ENCODE data around the gene CBX7.

The CBX7 gene

DNA sequence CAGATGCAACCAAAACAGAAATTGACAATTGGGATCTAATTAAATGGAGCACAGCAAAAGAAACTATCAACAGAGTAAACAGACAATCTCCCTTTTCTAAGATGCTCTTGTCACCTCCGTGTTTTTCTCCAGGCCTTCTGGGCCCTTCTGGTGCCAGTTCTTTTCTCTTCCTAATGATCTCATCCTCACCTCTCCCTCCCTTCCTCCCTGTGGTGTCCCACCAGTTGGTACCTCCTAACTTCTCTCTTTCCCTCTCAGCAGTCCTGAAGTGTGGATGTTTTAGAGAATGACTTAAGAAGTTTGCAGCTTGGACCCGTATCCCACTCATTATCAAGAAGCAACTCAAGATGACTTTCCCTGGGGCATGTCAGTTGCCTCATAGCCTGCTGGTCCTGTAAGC, 49.0 kb downstream of the CBX7 start:
- TF ChIP-seq GATA2 (IDR thresholded peaks at IDR 0.05; ENCODE audit: low read depth, low read length) (no peak), GATA3 (IDR thresholded peaks at IDR 0.05; ENCODE audit: low read depth, low read length) (no peak)

DNA sequence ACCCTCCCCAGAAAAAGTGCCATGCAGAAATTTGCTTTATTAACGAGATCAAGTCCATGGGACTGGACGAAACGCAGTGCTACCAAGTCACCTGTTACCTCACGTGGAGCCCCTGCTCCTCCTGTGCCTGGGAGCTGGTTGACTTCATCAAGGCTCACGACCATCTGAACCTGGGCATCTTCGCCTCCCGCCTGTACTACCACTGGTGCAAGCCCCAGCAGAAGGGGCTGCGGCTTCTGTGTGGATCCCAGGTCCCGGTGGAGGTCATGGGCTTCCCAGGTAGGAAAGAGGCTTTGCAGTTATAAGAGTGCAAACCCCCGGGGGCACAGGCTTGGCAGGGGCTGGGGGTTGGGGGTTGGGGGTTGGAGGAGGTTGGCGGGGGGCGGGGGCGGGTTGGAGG, 51.3 kb downstream of the CBX7 start:
- TF ChIP-seq GATA3 (IDR thresholded peaks at IDR 0.05; ENCODE audit: low read depth, low read length) (no peak), GATA2 (IDR thresholded peaks at IDR 0.05; ENCODE audit: low read depth, low read length) (no peak)

DNA sequence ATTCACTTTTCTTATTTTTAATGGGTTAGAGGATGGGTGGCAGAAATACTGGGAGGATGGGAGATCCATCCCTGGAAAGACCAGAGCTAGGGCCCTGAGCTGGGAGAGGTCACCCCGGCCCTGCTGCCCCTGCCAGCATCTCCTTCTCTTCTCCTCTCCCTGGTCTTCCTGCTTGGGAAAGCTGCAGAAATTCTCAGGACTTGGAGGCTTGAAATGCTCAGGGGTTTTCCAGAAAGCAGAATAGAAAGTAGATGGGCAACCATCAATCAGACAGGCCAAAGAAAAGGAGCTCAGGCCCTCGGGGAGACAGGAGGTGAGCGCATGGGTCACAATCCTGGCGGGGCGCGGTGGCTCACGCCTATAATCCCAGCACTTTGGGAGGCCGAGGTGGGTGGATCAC, 53.9 kb downstream of the CBX7 start:
- TF ChIP-seq GATA3 (IDR thresholded peaks at IDR 0.05; ENCODE audit: low read depth, low read length) (no peak), GATA2 (IDR thresholded peaks at IDR 0.05; ENCODE audit: low read depth, low read length) (no peak)

DNA sequence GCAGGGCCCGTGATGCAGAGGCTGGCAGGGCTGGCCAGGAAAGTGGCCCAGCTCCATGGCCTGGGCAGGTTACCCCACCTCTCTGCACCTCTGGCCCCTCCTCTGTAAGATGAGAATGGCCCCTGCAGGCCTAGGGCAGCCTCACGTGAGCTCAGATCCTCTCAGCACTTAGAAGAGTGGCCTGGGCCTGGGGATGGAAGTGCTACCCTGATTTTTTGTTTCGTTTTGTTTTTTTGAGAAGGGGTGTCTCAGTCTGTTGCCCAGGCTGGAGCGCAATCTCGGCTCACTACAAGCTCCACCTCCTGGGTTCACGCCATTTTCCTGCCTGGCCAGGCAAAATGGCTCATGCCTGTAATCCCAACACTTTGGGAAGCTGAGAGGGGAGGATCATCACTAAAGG, 54.5 kb downstream of the CBX7 start:
- TF ChIP-seq GATA3 (IDR thresholded peaks at IDR 0.05; ENCODE audit: low read depth, low read length) (no peak), GATA2 (IDR thresholded peaks at IDR 0.05; ENCODE audit: low read depth, low read length) (no peak)

DNA sequence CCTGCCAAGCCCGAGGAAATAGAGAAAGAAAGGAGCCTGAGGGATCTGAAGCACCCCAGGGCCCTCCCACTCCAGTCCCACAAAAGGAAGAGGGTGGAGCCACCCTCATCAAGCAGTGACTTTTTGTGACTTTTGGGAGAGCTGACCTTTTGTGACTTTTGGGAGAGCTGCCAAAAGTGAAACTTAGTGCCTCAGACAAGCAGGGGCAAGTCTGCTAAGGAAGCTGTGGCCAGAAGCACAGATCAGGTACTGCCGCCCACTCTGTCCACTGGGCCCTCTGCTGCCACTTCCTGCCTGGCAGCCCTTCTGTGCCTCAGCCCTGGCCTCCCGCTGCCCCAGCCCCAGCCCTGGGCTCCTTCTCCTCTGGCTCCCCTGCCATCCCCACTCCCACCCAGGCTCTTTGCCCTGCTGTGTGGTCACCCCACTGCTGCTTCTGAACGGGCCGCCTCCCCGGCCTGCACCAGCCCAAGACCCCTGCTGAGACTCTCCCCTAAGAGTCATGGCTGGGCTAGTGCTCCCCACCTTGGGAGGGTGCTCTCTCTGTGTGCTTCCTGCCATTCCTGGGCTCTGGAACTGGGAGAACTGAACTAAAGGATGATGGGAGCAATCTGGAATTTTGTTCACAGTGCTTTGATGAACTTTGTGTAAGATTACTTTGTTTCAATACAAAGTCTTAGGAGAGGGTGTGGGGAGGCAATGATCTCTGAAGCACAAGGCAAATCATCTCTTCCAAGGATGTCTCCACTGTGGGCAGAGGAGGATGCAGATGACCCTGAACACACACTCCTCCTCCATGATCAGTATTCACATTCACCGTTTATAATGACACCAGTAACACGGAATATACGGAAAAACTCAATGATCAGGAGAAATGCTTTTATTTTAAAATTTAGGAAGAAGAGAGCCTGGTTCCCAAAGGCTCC, 55.1 kb downstream of the CBX7 start, which contains the start of gene APOBEC3H:
Gene APOBEC3H, plus strand, starts transcription at position 147 of the 923 bp plus-strand sequence. CDS start 3,035 bp downstream, outside the sequence.
- TF ChIP-seq GATA3 (IDR thresholded peaks at IDR 0.05; ENCODE audit: low read depth, low read length) (no peak), GATA2 (IDR thresholded peaks at IDR 0.05; ENCODE audit: low read depth, low read length) (no peak)

DNA sequence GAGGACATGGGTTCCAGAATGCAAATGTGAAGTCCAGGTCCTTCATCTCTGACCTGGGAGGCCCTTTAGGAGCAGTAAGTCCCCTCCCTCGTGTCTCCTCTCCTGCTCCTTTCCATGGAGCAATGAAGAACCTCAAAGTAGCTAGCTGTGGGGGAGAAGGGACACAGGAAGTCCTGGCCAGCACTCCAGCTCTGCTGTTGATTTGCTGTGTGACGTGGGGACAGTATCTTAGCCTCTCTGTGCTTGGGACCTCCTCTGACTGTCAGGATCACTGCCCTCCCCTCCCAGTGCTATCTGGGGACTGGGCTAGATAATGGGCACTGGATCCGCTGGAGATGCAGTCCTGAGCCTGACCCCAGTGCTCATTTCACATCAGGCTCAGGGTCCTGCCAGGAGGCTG, 56.5 kb downstream of the CBX7 start:
- TF ChIP-seq GATA2 (IDR thresholded peaks at IDR 0.05; ENCODE audit: low read depth, low read length) (no peak), GATA3 (IDR thresholded peaks at IDR 0.05; ENCODE audit: low read depth, low read length) (no peak)

DNA sequence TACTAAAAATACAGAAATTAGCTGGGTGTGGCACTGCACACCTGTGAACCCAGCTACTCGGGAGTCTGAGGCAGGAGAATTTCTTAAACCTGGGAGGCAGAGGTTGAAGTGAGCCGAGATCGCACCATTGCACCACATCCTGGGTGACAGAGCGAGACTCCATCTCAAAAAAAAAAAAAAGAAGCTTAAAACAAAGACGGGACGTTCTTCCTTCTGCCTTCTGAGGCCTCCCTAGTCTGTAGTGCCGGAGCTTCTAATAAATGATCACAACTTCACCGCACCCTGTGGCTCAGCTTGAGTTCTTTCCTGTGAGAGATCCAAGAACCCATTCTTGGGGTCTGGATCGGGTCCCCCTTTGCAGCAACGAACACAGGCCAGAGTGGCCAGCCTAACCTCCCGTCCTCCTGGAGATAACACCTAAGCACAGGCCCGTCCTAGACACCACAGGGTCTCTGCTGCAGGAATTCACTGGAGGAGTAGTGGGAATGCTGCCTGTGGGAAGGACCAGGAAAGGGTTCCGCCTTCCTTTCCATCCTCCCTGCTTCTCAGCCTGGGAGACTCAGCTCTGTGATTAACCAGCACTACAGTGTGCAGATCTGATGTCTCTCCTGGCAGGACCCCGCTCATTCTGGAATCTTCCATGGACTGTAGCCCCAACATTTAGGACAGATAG, 57.6 kb downstream of the CBX7 start:
- TF ChIP-seq GATA3 (IDR thresholded peaks at IDR 0.05; ENCODE audit: low read depth, low read length) (no peak), GATA2 (IDR thresholded peaks at IDR 0.05; ENCODE audit: low read depth, low read length) (no peak)

DNA sequence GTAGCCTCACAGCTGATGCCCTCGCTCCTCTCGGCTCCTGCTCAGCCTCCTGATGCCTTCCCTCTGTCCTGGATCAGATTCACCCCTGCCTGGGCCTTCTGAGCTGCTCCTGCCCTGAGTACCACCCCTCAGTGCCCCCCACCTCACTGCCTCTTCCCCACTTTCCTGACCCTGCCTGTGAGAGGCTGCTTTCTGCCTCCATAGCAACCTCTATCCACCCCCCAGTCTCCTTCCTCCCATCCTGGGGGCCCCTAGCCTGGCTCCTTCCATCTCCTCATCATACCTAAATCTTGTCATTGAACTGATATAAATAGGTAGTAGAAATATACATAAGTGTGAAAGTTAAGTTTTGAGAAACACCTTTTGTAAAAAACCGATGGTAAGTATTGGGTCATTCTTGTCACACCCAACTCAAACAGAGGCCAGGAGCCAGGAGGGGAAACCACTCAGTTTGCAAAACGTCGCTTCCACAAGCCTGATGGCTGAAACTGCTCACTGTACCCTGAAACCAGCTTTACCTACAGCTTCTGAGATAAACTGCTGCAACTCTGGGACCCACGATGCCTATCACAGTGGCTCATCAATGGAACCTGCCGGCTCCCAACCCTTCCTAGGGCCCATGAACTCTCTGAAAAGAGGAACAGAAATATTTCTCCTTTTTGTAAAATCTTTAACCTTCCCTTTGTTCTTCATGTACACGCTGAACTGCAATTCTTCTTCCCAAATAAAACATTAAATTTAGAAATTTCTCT, 60.2 kb downstream of the CBX7 start:
- TF ChIP-seq GATA2 (IDR thresholded peaks at IDR 0.05; ENCODE audit: low read depth, low read length) (no peak), GATA3 (IDR thresholded peaks at IDR 0.05; ENCODE audit: low read depth, low read length) (no peak)

DNA sequence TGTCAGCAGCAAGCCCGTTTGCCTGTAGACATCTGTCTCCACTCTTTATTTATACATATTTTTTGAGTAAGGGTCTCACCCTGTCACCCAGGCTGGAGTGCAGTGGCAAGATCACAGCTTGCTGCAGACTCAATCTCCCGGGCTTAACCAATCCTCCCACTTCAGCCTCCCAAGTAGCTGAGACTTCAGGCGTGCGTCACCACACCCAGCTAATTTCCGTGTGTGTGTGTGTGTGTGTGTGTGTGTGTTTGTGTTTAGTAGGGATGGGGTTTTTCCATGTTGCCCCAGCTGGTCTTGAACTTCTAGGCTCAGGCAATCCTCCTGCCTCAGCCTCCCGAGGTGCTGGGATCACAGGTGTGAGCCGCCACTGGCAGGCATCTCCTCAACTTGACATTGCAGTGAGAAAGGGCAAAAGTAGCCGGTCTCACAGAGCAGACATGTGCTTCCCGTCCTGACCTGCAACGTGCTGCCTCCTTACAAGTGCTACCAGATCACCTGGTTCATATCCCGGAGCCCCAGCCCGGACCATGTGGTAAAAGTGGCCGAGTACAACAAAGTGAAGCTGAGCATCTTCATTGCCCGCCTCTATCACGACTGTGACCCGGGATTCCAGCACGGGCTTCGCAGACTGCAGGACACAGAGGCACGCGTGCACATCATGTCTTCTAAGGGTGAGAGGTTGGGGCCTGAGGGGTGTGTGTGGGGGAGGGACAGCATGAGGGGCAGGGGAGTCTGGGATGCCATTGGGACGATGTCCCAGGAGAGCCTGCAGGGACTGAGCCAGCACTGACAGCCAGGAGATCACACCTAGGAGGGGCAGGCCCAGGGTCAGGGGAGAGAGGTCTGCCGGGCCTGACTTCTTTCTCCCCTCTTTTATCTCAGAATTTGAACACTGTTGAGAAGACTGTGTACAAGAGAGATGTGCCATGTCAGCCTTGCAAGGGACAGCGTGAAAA, 61.1 kb downstream of the CBX7 start:
- TF ChIP-seq GATA2 (IDR thresholded peaks at IDR 0.05; ENCODE audit: low read depth, low read length) = no peak
- no peak for TF ChIP-seq GATA3 (IDR thresholded peaks at IDR 0.05; ENCODE audit: low read depth, low read length)

DNA sequence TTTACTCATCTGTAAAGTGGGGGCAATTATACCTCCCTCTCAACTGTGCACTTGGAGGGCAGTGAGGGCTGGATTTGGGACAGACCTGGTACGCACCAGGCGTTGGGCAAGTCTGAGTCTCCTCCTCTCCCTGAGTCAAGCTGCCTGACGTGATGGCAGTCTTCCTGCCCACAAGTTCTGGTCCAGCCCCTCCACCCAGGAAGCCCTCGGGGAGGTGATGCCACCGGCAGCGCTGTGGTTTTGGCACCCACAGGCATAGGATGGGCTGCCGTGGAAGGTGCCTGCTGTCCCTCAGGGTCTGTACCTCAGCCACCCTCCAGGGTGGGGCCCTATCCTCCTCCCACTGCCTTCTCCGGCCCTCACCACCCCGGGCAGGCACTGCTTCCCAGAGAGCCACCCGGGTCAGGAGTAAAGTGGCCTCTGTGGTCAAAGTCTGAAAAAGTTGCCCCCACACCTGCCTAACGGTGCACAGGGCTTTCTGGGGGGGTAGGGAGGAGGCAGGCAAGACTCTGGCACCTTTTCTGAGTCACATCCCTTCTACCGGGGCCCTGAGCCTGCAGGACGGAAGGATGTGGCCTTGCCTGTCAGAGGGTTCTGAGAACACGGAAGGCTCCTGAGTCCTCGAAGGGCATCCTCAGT, 61.9 kb downstream of the CBX7 start:
- no peak for TF ChIP-seq GATA3 (IDR thresholded peaks at IDR 0.05; ENCODE audit: low read depth, low read length)
- no peak for TF ChIP-seq GATA2 (IDR thresholded peaks at IDR 0.05; ENCODE audit: low read depth, low read length)

DNA sequence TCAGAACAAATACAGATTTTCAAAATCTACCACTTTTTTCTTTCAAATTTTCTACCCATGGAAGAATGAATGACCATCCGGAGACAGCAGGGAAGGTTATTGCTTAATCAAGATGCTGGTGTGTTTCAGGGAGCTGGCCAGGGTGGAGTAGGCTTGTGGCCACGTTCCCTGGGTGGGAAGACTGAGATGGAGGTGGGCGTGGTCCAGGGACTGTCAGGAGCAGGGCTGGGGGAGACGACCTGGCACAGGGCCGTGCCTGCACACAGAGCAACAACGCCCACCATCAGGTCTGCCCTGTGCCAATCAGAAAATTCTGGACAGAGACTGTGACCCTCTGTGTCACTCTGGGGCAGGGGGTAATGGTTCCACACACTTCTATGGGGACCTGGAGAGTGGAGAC, 62.6 kb downstream of the CBX7 start:
- no peak for TF ChIP-seq GATA2 (IDR thresholded peaks at IDR 0.05; ENCODE audit: low read depth, low read length)
- TF ChIP-seq GATA3 (IDR thresholded peaks at IDR 0.05; ENCODE audit: low read depth, low read length) = no peak

DNA sequence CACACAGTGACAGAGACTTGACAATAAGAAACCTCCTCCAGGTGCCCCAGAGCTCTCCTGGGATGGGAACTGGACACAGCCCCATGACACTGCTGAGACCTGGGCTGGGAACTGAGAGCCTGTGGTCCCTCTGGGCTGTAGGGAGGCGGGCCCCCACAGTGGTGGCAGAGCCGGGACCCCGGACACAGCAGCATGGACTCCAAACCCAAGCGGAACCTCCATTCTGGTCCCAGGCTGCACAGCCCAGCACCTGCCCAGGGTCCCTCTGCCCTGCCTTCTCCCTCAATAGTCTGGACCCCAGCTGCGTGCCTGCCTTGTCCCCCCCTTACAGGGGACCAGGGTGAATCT, 63.8 kb downstream of the CBX7 start:
- TF ChIP-seq GATA2 (IDR thresholded peaks at IDR 0.05; ENCODE audit: low read depth, low read length) = no peak
- no peak for TF ChIP-seq GATA3 (IDR thresholded peaks at IDR 0.05; ENCODE audit: low read depth, low read length)

All from SH-SY5Y (cell line).